Measurements from ENCODE around the gene TPGS1.

TPGS1 gene

GRCh38 chr19:485077-485476 lies 22.2 kb upstream of the TPGS1 start:
- no peak overlapping the region for H3K4me3 ChIP-seq (ENCODE audit: control insufficient read depth, low read depth, low read length)
- no peak for TF ChIP-seq CTCF (conservative IDR thresholded peaks at IDR 0.05; ENCODE audit: control insufficient read depth, insufficient read depth, low read depth, low read length)
- no peak for DNase-seq (ENCODE audit: low read depth)

- no peak for TF ChIP-seq CTCF (conservative IDR thresholded peaks at IDR 0.05; ENCODE audit: control insufficient read depth, insufficient read depth, low read depth, low read length)
- DNase-seq (ENCODE audit: low read depth): peak; percentile 71
- H3K4me3 ChIP-seq (ENCODE audit: control insufficient read depth, low read depth, low read length): no peak overlapping the region
Observed at GRCh38 chr19:485583-486236, 21.6 kb upstream of the TPGS1 start.

GRCh38 chr19:488505-489417 lies 18.5 kb upstream of the TPGS1 start:
- no peak for TF ChIP-seq CTCF (conservative IDR thresholded peaks at IDR 0.05; ENCODE audit: control insufficient read depth, insufficient read depth, low read depth, low read length)
- DNase-seq (ENCODE audit: low read depth): peak; percentile 89

GRCh38 chr19:489418-490196 lies 17.7 kb upstream of the TPGS1 start:
- peak overlapping the region; percentile 52 for H3K4me3 ChIP-seq (ENCODE audit: control insufficient read depth, low read depth, low read length)
- no peak for TF ChIP-seq CTCF (conservative IDR thresholded peaks at IDR 0.05; ENCODE audit: control insufficient read depth, insufficient read depth, low read depth, low read length)
- peak; percentile 30 for DNase-seq (ENCODE audit: low read depth)

More at GRCh38 chr19:488505-489417, 18.5 kb upstream of the TPGS1 start:
- H3K4me3 ChIP-seq (ENCODE audit: control insufficient read depth, low read depth, low read length): peak overlapping the region; percentile 73

- no peak for TF ChIP-seq CTCF (conservative IDR thresholded peaks at IDR 0.05; ENCODE audit: control insufficient read depth, insufficient read depth, low read depth, low read length)
- no peak overlapping the region for H3K4me3 ChIP-seq (ENCODE audit: control insufficient read depth, low read depth, low read length)
- no peak for DNase-seq (ENCODE audit: low read depth)
Observed at GRCh38 chr19:491146-491741, 16.1 kb upstream of the TPGS1 start.

GRCh38 chr19:492091-492531 lies 15.2 kb upstream of the TPGS1 start:
- TF ChIP-seq CTCF (conservative IDR thresholded peaks at IDR 0.05; ENCODE audit: control insufficient read depth, insufficient read depth, low read depth, low read length): no peak
- no peak overlapping the region for H3K4me3 ChIP-seq (ENCODE audit: control insufficient read depth, low read depth, low read length)
- no peak for DNase-seq (ENCODE audit: low read depth)
